Gastrocnemius medialis (tissue), 4 donors: ENCODE results near the gene FRMD3.

Source experiments
- POLR2A ChIP-seq, 2 donors: fragments of 450-650 bp; IDR thresholded peaks; one replicate each; pipeline ENCODE4 v1.6.1; 2017; ENCODE audit warnings: antibody characterized with exemption in 2 of 2, mild to moderate bottlenecking in 2 of 2, moderate library complexity in 2 of 2
- TF ChIP-seq, protein P1 (sequence below), 5 experiments: fragments of 450-650 bp in 3 of 5; fragments of 200-600 bp in 2 of 5; sonication (generic) in 2 of 5; IDR thresholded peaks in 4 of 5; conservative IDR thresholded peaks in 1 of 5; 1 replicate in 4 of 5; 2 replicates in 1 of 5; pipeline ENCODE4 v1.5.1; 2016 to 2019; ENCODE audit warnings: antibody characterized with exemption in 5 of 5, mild to moderate bottlenecking in 3 of 5, moderate library complexity in 3 of 5

DNA sequence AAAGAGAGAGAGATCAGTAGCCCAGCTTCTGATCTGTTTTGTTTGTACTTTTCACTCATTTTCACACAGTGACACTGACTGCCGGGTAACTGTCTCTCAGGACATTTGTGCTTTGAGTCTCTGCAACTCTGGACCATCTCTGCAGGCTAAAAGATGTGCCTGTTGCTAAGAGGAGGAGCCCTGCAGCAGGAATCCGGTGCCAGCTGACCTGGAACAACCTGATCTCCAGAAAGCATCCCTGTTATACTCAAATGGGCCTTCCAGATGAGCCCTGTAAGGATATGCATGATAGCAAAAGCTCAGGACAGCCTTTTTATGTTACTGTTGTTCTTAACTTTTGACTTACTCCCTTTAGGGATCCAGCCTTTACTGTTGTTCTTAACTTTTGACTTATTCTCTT lies 304.6 kb downstream of the FRMD3 start:
- TF ChIP-seq, protein P1, sequence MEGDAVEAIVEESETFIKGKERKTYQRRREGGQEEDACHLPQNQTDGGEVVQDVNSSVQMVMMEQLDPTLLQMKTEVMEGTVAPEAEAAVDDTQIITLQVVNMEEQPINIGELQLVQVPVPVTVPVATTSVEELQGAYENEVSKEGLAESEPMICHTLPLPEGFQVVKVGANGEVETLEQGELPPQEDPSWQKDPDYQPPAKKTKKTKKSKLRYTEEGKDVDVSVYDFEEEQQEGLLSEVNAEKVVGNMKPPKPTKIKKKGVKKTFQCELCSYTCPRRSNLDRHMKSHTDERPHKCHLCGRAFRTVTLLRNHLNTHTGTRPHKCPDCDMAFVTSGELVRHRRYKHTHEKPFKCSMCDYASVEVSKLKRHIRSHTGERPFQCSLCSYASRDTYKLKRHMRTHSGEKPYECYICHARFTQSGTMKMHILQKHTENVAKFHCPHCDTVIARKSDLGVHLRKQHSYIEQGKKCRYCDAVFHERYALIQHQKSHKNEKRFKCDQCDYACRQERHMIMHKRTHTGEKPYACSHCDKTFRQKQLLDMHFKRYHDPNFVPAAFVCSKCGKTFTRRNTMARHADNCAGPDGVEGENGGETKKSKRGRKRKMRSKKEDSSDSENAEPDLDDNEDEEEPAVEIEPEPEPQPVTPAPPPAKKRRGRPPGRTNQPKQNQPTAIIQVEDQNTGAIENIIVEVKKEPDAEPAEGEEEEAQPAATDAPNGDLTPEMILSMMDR (IDR thresholded peaks at IDR 0.05 in 4 of 5, conservative IDR thresholded peaks at IDR 0.05 in 1 of 5): no peak
- TF ChIP-seq POLR2A (IDR thresholded peaks at IDR 0.05): no peak
